Measurements from ENCODE around the gene TMEM9. TPM values are rescaled to one million over a fixed set of nuclear protein-coding genes. Genes with fewer than 3 reads are reported as not detected.

Gene TMEM9
- total and polyA plus RNA-seq, 2 of the 8 experiments (the other 6 are each of a cell fraction or from before 2014, with no cell fraction given): 79.9 to 181 TPM

GRCh38 chr1:201156819-201157218, 2.5 kb upstream of the TMEM9 start (continued):
- TF ChIP-seq CHD7 (IDR thresholded peaks at IDR 0.05; ENCODE audit: insufficient replicate concordance, low read length) (no peak), KDM5A (IDR thresholded peaks at IDR 0.05; ENCODE audit: low read length) (no peak), POLR2AphosphoS5 (IDR thresholded peaks at IDR 0.05; ENCODE audit: low read depth, low read length) (no peak), JUND (IDR thresholded peaks at IDR 0.05; ENCODE audit: low read length) (no peak), CHD2 (IDR thresholded peaks at IDR 0.05; ENCODE audit: low read length) (no peak), GTF2F1 (IDR thresholded peaks at IDR 0.05; ENCODE audit: borderline replicate concordance, low read depth, low read length) (no peak), SAP30 (IDR thresholded peaks at IDR 0.05; ENCODE audit: insufficient read depth, insufficient replicate concordance, low read length) (no peak), CTBP2 (IDR thresholded peaks at IDR 0.05; ENCODE audit: borderline replicate concordance, insufficient read depth, insufficient read length, low read length) (no peak), RAD21 (IDR thresholded peaks at IDR 0.05 in 1 of 2, conservative IDR thresholded peaks at IDR 0.05 in 1 of 2; ENCODE audit: low read depth in 2 of 2, low read length in 2 of 2) (no peak)
- TF ChIP-seq, protein P1, sequence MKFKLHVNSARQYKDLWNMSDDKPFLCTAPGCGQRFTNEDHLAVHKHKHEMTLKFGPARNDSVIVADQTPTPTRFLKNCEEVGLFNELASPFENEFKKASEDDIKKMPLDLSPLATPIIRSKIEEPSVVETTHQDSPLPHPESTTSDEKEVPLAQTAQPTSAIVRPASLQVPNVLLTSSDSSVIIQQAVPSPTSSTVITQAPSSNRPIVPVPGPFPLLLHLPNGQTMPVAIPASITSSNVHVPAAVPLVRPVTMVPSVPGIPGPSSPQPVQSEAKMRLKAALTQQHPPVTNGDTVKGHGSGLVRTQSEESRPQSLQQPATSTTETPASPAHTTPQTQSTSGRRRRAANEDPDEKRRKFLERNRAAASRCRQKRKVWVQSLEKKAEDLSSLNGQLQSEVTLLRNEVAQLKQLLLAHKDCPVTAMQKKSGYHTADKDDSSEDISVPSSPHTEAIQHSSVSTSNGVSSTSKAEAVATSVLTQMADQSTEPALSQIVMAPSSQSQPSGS (IDR thresholded peaks at IDR 0.05; ENCODE audit: low read length): no peak
